HG03103 (cell line): ENCODE results near the gene PTPMT1.
"Not testable (repeated sequence)": the region's sequence is repeated elsewhere in the genome, so short reads cannot be mapped to it uniquely, and the experiment has no call there.

ENCODE experiments used
- ATAC-seq: cut with Tn5 transposase; IDR thresholded peaks from one replicate; pipeline ENCODE4 v1.9.1; 2021; ENCODE audit warnings: low read depth; ENCODE audit not compliant: unreplicated experiment

PTPMT1 gene

GRCh38 chr11:47565340-47566148 lies at the start of gene PTPMT1:
TSS of gene PTPMT1 (plus strand) at chr11:47565599. CDS start at chr11:47565623, 24 bp downstream.
- ATAC-seq = peak; percentile 82

GRCh38 chr11:47516155-47516554 lies 49.2 kb upstream of the PTPMT1 start:
- no peak for ATAC-seq

GRCh38 chr11:47516984-47517853 lies 48.2 kb upstream of the PTPMT1 start:
- ATAC-seq = no peak

GRCh38 chr11:47518212-47518964 lies 47.0 kb upstream of the PTPMT1 start:
- ATAC-seq = no peak

- no peak for ATAC-seq
Observed at GRCh38 chr11:47523490-47524225, 41.7 kb upstream of the PTPMT1 start.

- ATAC-seq = no peak
Observed at GRCh38 chr11:47524291-47524874, 41.0 kb upstream of the PTPMT1 start.

GRCh38 chr11:47526032-47526431 lies 39.4 kb upstream of the PTPMT1 start:
- not testable (repeated sequence) for ATAC-seq

- ATAC-seq = no peak
Observed at GRCh38 chr11:47527186-47527585, 38.2 kb upstream of the PTPMT1 start.

GRCh38 chr11:47529951-47530350 lies 35.4 kb upstream of the PTPMT1 start:
- no peak for ATAC-seq

GRCh38 chr11:47530721-47531120 lies 34.7 kb upstream of the PTPMT1 start:
- not testable (repeated sequence) for ATAC-seq

- no peak for ATAC-seq
Observed at GRCh38 chr11:47531666-47532065, 33.7 kb upstream of the PTPMT1 start.

GRCh38 chr11:47532597-47533213 lies 32.7 kb upstream of the PTPMT1 start:
- no peak for ATAC-seq

- ATAC-seq = no peak
Observed at GRCh38 chr11:47533690-47534151, 31.7 kb upstream of the PTPMT1 start.

- no peak for ATAC-seq
Observed at GRCh38 chr11:47534704-47535251, 30.6 kb upstream of the PTPMT1 start.

- no peak for ATAC-seq
Observed at GRCh38 chr11:47536915-47537314, 28.5 kb upstream of the PTPMT1 start.

GRCh38 chr11:47538741-47539565 lies 26.4 kb upstream of the PTPMT1 start:
- ATAC-seq = no peak

GRCh38 chr11:47539681-47540039 lies 25.7 kb upstream of the PTPMT1 start:
- ATAC-seq = no peak

GRCh38 chr11:47541070-47541469 lies 24.3 kb upstream of the PTPMT1 start:
- no peak for ATAC-seq
